Sigmoid colon (tissue), 4 donors: ENCODE data around the gene KRTAP10-6.

ENCODE experiments used
- EP300 ChIP-seq, 4 donors: sonication (generic); formaldehyde crosslinking; IDR thresholded peaks; one replicate each; pipeline ENCODE4 v1.6.1; 2017; ENCODE audit warnings: antibody characterized with exemption in 4 of 4
- POLR2AphosphoS5 ChIP-seq, 4 donors: sonication (generic); formaldehyde crosslinking; IDR thresholded peaks; one replicate each; pipeline ENCODE4 v1.6.1; 2017; ENCODE audit warnings: antibody characterized with exemption in 4 of 4
- TF ChIP-seq, protein P1 (sequence below), 4 experiments: fragments of 450-650 bp in 3 of 4; fragments of 200-600 bp in 1 of 4; IDR thresholded peaks; one replicate each; pipeline ENCODE4 v1.5.1; 2016 to 2019; ENCODE audit warnings: antibody characterized with exemption in 4 of 4, mild to moderate bottlenecking in 3 of 4, moderate library complexity in 2 of 4

GRCh38 chr21:44614161-44614631 is 21.9 kb upstream of the KRTAP10-6 start:
- TF ChIP-seq, protein P1, sequence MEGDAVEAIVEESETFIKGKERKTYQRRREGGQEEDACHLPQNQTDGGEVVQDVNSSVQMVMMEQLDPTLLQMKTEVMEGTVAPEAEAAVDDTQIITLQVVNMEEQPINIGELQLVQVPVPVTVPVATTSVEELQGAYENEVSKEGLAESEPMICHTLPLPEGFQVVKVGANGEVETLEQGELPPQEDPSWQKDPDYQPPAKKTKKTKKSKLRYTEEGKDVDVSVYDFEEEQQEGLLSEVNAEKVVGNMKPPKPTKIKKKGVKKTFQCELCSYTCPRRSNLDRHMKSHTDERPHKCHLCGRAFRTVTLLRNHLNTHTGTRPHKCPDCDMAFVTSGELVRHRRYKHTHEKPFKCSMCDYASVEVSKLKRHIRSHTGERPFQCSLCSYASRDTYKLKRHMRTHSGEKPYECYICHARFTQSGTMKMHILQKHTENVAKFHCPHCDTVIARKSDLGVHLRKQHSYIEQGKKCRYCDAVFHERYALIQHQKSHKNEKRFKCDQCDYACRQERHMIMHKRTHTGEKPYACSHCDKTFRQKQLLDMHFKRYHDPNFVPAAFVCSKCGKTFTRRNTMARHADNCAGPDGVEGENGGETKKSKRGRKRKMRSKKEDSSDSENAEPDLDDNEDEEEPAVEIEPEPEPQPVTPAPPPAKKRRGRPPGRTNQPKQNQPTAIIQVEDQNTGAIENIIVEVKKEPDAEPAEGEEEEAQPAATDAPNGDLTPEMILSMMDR (IDR thresholded peaks at IDR 0.05) = no peak
- TF ChIP-seq POLR2AphosphoS5 (IDR thresholded peaks at IDR 0.05) (no peak), EP300 (IDR thresholded peaks at IDR 0.05) (no peak)
